HG02884 (cell line): ENCODE measurements around the gene TECPR1.

ENCODE experiments used
- ATAC-seq: cut with Tn5 transposase; IDR thresholded peaks from one replicate; pipeline ENCODE4 v1.9.1; 2021; ENCODE audit warnings: mild to moderate bottlenecking, moderate library complexity; ENCODE audit not compliant: unreplicated experiment

TECPR1 gene

GRCh38 chr7:98213888-98214810 lies 37.9 kb downstream of the TECPR1 start:
- no peak for ATAC-seq

DNA sequence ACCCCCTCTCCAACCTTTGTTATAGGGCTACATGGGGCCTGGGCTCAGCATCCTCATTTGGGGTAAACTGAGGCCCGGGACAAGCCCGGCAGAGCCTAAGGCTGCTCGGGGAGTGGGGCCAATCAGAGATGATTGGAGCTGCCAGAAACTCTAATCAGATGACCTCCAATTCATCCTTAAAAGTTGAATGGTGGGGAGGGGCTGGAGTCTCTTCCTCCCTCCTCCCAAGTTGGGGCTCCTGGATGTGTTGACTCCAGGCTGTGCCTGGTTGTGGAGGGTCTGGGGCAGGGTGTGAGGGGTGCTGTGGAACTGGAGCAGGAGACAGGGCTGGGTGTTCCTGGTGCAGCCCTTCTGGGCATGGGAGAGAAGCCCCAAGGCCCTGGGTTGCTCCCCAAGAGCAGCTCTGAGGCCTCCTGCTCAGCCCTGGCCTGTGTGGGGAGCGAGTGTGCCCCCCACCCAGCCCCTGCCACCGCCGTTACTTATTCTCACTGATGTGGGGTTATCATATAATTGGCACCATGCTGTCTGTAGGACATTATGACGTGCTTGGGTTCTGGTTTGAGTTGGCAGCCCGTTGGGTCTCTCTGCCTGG lies 38.6 kb downstream of the TECPR1 start:
- no peak for ATAC-seq

GRCh38 chr7:98212532-98213041 lies 39.4 kb downstream of the TECPR1 start:
- ATAC-seq: no peak

DNA sequence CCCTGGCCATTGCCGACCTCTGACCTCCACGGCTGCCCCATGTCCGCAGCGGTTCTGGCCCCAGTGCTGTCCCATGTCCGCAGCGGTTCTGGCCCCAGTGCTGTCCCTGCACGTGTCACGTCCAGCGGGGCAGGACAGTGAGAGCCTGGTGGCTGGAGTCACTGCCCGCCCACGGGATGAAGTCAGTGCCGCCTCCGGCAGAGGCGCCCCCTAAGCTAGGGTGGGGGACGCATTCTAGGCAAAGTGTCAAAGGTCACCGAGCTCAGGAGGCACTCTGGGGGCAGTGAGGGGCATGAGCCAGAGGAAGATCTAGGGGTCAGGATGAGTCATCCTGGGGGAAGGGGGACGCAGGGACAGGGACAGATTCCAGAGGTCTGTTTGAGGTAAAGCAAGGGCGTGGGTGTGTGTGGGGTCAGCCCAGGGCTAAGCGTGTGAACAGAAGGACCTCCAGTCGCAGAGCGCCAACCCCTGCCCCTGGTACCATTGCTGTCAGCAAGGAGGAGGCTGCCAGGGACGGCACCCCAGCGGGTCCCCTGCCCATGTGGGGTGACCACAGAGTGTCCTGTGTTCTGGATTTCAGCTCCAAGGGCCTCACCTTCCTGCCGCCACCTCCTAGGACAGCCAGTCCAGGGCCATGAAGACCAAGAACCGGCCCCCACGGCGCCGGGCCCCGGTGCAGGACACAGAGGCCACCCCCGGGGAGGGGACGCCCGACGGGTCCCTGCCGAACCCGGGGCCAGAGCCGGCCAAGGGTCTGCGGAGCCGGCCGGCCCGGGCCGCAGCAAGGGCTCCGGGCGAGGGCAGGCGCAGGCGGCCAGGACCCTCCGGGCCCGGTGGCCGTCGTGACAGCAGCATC lies 40.1 kb downstream of the TECPR1 start:
- ATAC-seq: no peak

- no peak for ATAC-seq
These were observed 40.8 kb downstream of the TECPR1 start, which contains the start of gene BHLHA15 for GRCh38 chr7:98211221-98211675. BHLHA15 (plus strand) TSS chr7:98211439; CDS start chr7:98212310, 871 bp downstream.

DNA sequence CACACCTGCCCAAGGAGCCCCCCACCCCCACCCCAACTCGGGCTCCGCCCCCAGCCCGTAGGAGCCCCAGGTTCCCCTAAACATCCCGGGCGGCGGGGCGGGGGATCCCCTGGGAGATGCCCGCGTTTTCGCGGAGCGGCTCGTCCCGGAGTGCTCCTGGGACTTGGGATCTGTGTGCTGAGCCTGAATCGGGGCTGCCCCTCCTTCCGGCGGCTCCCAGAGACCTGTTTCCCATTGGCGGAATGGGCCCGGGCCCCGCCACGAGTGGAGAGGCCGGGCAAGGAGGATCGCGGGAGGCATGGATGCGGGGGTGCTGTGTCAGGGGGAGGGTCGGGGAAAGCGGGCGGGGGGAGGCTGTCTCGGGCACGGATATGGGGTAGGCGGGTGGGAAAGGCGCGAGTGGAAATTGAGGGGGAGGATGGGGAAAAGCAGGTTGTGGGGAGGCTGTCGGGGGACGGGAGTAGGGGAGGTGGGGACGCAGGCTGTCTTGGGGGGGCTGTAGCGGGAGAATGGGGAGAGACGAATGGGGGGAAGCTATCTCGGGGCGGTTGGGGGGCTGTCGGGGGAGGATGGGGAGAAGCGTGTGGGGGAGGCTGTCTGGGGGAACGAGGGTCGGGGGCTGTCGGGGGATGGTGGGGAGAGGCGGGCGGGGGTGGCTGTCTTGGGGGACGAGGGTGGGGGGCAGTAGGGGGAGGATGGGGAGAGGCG lies 41.4 kb downstream of the TECPR1 start:
- no peak for ATAC-seq

- no peak for ATAC-seq
These were observed 42.7 kb downstream of the TECPR1 start for GRCh38 chr7:98209166-98209920.

DNA sequence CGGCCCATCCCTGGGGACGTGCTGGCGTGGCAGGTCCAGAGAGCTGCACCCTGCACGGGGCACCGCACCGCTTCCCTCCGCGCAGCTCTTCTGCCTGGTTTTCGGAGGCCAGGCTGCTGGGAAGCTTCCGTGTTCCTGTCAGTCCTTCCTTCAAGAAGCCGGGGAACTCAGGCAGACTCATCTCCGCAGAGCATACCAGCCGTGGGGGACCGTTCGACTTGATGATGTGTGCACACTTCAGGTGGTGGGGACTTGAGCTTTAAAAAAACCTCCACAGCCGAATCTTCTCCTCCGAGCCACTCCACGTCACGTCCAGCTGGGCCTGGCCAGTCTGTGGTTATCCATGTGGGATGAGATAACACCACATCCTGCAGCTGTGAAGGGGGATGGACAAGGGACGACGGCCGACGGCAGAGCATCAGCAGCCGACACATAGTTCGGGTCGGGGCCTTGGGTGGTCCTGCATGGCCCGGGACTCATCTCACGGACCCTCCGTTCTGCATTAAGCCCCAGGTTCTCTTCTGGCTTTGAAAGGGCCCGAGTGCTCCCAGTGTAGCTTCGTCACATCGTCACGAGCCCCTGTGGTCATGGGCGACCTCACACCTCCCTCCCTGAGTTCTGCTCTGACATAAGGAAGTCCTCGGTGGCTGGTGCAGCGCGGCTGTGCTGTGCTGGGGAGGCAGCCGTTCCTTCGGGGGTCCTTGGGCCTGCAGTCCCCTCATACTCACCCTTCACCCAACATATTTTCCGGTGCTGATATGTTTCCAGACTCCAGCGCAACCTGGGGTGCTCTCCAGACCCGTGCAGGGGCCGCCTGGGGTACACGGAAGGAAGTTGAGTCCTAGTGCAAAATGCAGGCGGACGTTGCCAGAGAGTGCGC lies 45.3 kb downstream of the TECPR1 start:
- no peak for ATAC-seq

- ATAC-seq: no peak
These were observed 46.7 kb downstream of the TECPR1 start for GRCh38 chr7:98205162-98205845.

DNA sequence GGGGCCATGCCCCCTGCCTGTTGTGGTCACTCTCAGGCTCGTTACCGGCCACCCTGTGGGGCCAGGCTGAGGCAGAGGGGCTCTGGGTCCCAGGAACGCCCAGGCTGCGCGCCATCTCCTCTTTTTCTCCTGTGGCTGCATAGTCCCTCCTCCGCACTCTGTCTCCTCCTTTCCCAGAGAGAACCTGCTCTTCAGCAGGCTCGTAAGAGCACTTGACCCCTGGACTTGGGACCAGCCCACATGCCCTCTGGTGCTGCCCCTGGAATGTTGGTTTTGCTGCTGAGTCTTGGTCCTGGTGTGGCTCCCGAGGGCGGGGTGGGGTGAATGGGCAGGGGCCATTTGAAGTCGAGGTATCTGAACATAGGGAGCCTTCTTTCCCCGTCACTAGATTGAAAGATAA lies 47.4 kb downstream of the TECPR1 start:
- no peak for ATAC-seq

- no peak for ATAC-seq
These were observed 47.9 kb downstream of the TECPR1 start for GRCh38 chr7:98203964-98204605.

GRCh38 chr7:98203261-98203963 lies 48.6 kb downstream of the TECPR1 start:
- ATAC-seq: no peak

DNA sequence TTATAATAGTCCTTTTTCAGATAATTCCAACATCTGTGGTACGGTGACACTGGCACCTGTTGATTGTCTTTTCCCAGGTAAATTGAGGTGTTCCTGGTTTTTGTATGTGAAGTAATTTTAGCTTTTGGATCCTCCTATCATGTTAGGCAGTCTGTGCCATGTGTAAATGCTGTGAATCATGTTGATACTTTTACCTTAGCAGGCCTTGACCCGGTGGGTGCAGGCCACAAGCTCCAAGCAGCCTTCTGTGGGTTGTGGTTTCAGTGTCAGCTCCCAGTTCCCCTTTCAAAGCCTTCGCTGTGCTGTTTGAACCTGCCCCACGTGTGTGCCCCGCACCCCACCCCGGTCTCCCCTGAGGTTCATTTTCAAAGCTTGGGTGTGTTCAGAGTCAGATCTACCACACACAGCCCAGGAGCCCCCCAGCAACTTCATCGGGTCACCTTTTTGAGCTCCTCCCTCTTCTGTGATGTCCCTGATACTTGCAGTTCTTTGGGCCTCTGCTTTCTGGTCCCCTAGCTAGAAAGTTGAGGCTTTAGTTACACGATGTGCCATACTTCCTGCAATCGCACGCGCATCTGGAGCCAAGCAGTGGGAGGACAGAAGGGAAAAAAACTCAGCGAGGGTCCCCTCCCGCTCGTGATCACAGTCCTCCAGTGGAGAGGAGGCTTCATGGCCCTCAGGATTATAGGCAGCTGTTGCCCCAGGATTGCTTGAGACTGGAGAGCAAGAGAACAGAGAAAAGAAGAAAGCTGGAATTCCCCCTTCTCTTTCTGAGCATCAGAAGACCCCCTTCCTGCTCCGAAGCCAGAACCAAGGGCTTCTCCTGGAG lies 49.5 kb downstream of the TECPR1 start:
- ATAC-seq: peak; percentile 85

DNA sequence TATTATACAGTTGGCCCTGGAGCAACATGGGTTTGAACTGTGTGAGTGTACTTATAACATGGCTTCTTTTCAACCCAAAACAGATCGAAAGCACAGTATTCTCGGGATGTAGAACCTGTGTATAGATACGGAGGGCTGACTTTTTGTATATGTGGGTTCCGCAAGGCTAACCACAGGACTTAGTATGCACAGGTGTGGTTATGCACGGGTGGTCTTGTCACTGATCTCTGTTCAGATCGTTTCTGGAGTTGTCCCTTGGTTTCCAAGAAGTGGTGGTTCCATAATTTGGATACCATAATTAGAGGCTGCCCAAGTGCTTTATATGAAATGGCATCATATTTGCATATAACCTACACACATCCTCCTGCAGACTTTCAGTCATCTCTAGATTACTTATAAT lies 51.7 kb downstream of the TECPR1 start:
- ATAC-seq: peak; percentile 41

- ATAC-seq: no peak
These were observed 52.9 kb downstream of the TECPR1 start for GRCh38 chr7:98199131-98199530.
